Mesodermal cell (in vitro differentiated cells): ENCODE measurements around the gene PARD3B.

Source experiments
- H3K27ac ChIP-seq: 2 replicates; pipeline ENCODE4 v1.7.0; 2013; ENCODE audit warnings: mild to moderate bottlenecking, low read depth, low read length, moderate library complexity; ENCODE audit not compliant: severe bottlenecking
- H3K36me3 ChIP-seq: 2 replicates; pipeline ENCODE4 v1.7.1; 2013; ENCODE audit warnings: mild to moderate bottlenecking, low read length, moderate library complexity; ENCODE audit not compliant: control insufficient read depth, insufficient read depth
- H3K4me1 ChIP-seq: one replicate; pipeline ENCODE4 v1.7.1; 2013; ENCODE audit warnings: mild to moderate bottlenecking, low read length; ENCODE audit not compliant: insufficient read depth, control insufficient read depth, poor library complexity, severe bottlenecking
- H3K4me3 ChIP-seq: 2 replicates; pipeline ENCODE4 v1.7.0; 2013; ENCODE audit warnings: low read length, control low read depth, mild to moderate bottlenecking; ENCODE audit not compliant: insufficient read depth, poor library complexity, severe bottlenecking; ENCODE audit errors: extremely low read depth
- H3K9me3 ChIP-seq: 2 replicates; pipeline ENCODE4 v1.7.1; 2013; ENCODE audit warnings: mild to moderate bottlenecking, low read length, moderate library complexity; ENCODE audit not compliant: control insufficient read depth
- WGBS, 2 experiments: methylation state at CpG; one replicate each; pipeline ENCODE4 v1.1.5; 2013; ENCODE audit warnings: missing lambda C conversion rate in 2 of 2; ENCODE audit not compliant: insufficient coverage in 2 of 2; 5-methylcytosine and 5-hydroxymethylcytosine counted together

The PARD3B gene

DNA sequence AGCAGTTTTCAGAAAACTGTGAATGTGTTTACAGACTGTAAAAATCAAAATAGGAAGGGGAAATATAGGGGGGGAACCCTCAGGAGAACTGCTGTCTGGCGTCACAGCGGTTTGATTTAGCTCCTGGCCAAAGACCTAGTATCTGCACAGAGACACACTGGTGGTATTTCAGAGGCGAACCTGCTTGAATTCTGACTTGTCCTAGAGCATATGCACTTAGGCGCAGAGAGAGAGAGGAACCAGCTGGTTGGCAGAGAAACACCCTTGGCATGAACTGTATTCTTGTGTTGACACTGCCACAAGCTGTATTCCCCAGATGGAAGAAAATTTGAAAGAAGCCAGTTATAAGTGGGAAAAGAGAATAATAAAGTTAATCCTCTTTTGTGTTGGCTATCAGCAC is 630.6 kb downstream of the PARD3B start:
- no peak overlapping the region for H3K27ac ChIP-seq
- 96 to 99% methylated on average over 4 of the region's 4 CpGs for WGBS, 2 experiments
- H3K4me3 ChIP-seq = no peak overlapping the region
- H3K4me1 ChIP-seq = no peaks in the 10 kb centered on the region
- H3K36me3 ChIP-seq = no peaks in the 10 kb centered on the region
- no peaks in the 10 kb centered on the region for H3K9me3 ChIP-seq

DNA sequence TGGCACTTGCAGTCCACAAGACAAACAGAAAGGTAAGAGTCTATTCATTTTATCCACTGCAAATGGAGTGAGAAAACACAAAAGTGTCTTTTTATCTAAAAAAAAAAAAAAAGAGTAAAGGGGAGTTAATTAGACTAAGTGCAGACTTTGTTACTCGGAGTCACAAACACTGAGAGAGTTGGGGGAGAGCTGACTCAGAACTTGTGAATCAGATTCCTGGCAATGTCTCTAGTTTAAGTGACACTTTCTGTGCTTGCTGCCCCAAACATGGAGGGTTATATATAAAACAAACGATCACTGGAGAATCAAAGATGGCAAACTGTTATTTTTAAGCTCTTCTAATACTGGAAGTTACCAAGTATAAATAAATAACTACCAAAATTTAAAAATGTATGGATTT is 631.3 kb downstream of the PARD3B start:
- H3K9me3 ChIP-seq = no peaks in the 10 kb centered on the region
- H3K27ac ChIP-seq = no peak overlapping the region
- no peaks in the 10 kb centered on the region for H3K4me1 ChIP-seq
- WGBS, 2 experiments = 57% methylated on average over 1 of the region's 2 CpGs; no CpG with 5 or more reads in 1 of the 2 experiments
- H3K36me3 ChIP-seq = no peaks in the 10 kb centered on the region
- H3K4me3 ChIP-seq = no peak overlapping the region

- Histone ChIP-seq H3K4me3 (no peak overlapping the region), H3K27ac (no peak overlapping the region), H3K36me3 (no peaks in the 10 kb centered on the region), H3K9me3 (no peaks in the 10 kb centered on the region), H3K4me1 (no peaks in the 10 kb centered on the region)
These were observed 632.3 kb downstream of the PARD3B start for GRCh38 chr2:205177546-205177945.

DNA sequence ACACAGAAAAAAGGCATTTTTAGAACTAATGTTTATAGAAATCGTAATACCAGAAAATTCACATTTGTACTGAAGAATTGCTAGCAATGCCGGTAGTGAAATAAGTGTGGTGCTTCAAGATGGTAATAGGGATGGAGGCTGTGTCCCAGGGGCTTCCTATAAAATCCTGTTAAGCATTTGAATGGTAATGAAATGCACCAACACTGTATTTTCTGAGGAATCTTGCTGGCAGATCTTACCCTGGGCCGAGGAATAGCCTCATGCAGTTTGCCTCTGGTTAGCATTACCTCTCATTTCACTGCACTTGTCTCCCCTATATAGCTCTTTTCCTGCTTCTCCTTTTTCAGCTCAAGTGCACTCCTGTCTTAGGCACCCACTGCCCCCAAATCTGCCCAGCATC is 635.5 kb downstream of the PARD3B start:
- Histone ChIP-seq H3K4me1 (no peaks in the 10 kb centered on the region), H3K4me3 (no peak overlapping the region), H3K36me3 (no peaks in the 10 kb centered on the region), H3K9me3 (no peaks in the 10 kb centered on the region), H3K27ac (no peak overlapping the region)
- 86 to 100% methylated on average over 2 to 3 of the region's 3 CpGs for WGBS, 2 experiments

DNA sequence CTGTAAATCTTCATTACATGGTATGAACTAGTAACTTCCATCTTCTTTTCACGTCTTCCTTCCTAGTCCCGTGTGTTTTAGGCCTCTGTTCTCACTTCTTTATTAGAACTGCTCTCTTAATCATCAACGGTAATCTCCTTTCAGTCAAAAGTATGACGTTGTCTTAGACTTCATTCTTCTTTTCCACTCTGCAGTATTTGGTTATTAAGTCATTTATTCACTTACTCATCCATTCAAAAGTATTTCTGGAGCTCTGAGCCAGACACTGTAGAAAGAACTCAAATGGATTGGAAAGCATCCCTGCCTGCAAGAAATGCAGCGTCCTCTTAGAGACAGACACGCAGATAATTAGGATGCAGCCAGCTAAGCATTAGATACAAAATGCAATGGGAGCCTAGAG is 642.5 kb downstream of the PARD3B start:
- H3K36me3 ChIP-seq = no peaks in the 10 kb centered on the region
- no peak overlapping the region for H3K27ac ChIP-seq
- no peaks in the 10 kb centered on the region for H3K9me3 ChIP-seq
- WGBS, 2 experiments = 88 to 89% methylated on average over 4 to 6 of the region's 6 CpGs
- H3K4me3 ChIP-seq = no peak overlapping the region
- no peaks in the 10 kb centered on the region for H3K4me1 ChIP-seq

GRCh38 chr2:205188239-205189138 is 643.2 kb downstream of the PARD3B start:
- Histone ChIP-seq H3K4me3 (no peak overlapping the region), H3K4me1 (no peaks in the 10 kb centered on the region), H3K27ac (no peak overlapping the region), H3K9me3 (no peaks in the 10 kb centered on the region), H3K36me3 (no peaks in the 10 kb centered on the region)
- WGBS, 2 experiments = 84 to 93% methylated on average over 4 to 6 of the region's 9 CpGs

DNA sequence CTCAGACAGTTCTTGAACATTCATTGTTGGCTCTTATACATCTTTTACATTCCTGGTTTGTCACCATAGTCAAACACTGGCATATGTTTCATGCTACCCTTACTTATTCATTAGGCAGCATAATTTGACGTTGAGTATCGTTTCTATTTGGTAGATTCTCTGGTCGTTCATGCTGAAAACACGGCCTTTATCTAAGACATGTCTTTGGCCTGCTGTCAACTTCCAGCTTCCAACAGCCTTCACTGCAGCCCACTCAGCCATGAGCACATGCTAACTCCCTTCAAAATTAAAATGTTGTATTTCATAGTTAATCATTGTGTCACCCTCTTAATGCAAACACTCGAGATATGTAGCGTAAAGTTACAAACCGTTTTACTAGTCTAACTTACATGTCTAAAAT is 644.0 kb downstream of the PARD3B start:
- H3K4me3 ChIP-seq = no peak overlapping the region

DNA sequence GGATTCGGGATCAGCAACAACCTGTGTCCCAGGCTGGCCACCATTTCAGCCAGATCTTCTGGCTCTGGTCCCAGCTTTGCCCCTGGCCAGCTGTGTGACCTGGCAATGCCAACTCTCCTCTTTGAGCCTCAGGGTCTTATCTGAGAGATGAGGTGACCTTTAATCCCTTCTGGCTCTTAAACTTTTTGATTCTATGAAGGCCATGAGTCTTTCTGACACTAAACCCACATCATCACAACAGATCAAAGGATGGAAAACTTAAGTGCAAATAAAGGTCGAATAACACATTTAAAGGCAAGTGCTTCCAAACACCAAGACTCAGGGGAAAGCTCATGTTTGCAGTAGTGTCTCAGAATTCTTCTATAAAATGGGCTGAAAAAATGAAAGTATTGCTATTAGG is 645.3 kb downstream of the PARD3B start:
- Histone ChIP-seq H3K4me3 (no peak overlapping the region), H3K36me3 (no peaks in the 10 kb centered on the region), H3K4me1 (no peaks in the 10 kb centered on the region), H3K9me3 (no peaks in the 10 kb centered on the region), H3K27ac (no peak overlapping the region)
- 93 to 100% methylated on average over 2 of the region's 2 CpGs for WGBS, 2 experiments

More for the DNA sequence above, 644.0 kb downstream of the PARD3B start:
- Histone ChIP-seq H3K9me3 (no peaks in the 10 kb centered on the region), H3K27ac (no peak overlapping the region), H3K36me3 (no peaks in the 10 kb centered on the region), H3K4me1 (no peaks in the 10 kb centered on the region)
- WGBS, 2 experiments = 89 to 98% methylated on average over 7 of the region's 7 CpGs

- no peak overlapping the region for H3K27ac ChIP-seq
- WGBS, 2 experiments = 89 to 100% methylated on average over 1 to 4 of the region's 5 CpGs
- H3K4me1 ChIP-seq = peaks cover 6% of the 10 kb centered on the region
- no peaks in the 10 kb centered on the region for H3K36me3 ChIP-seq
- H3K9me3 ChIP-seq = no peaks in the 10 kb centered on the region
- H3K4me3 ChIP-seq = no peak overlapping the region
These were observed 648.0 kb downstream of the PARD3B start for GRCh38 chr2:205193125-205193835.

DNA sequence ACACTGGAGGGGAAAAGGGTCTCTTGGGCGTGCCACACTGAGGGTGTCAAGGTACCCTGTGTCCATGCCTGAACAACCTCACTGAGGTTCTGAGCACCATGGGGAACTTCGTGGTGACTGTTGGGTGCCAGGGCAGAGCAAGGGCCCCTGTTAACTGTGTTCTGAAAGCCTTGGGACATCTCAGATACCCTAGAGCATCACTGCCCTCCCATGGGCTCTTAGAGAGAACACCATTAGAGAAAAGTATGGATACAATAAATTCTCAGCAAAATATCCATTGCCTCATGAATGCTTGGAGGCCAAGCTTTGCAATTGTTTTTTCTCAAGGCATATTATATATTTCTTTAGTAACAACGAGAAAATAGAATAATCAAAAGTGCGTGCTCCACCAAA is 648.6 kb downstream of the PARD3B start:
- Histone ChIP-seq H3K4me3 (no peak overlapping the region), H3K36me3 (no peaks in the 10 kb centered on the region), H3K4me1 (peaks cover 6% of the 10 kb centered on the region), H3K27ac (no peak overlapping the region), H3K9me3 (no peaks in the 10 kb centered on the region)
- WGBS, 2 experiments = 68 to 92% methylated on average over 2 of the region's 4 CpGs
